ENCODE data around the gene MORN4.
"Not testable (repeated sequence)": the region's sequence is repeated elsewhere in the genome, so short reads cannot be mapped to it uniquely, and the experiment has no call there.

The MORN4 gene

DNA sequence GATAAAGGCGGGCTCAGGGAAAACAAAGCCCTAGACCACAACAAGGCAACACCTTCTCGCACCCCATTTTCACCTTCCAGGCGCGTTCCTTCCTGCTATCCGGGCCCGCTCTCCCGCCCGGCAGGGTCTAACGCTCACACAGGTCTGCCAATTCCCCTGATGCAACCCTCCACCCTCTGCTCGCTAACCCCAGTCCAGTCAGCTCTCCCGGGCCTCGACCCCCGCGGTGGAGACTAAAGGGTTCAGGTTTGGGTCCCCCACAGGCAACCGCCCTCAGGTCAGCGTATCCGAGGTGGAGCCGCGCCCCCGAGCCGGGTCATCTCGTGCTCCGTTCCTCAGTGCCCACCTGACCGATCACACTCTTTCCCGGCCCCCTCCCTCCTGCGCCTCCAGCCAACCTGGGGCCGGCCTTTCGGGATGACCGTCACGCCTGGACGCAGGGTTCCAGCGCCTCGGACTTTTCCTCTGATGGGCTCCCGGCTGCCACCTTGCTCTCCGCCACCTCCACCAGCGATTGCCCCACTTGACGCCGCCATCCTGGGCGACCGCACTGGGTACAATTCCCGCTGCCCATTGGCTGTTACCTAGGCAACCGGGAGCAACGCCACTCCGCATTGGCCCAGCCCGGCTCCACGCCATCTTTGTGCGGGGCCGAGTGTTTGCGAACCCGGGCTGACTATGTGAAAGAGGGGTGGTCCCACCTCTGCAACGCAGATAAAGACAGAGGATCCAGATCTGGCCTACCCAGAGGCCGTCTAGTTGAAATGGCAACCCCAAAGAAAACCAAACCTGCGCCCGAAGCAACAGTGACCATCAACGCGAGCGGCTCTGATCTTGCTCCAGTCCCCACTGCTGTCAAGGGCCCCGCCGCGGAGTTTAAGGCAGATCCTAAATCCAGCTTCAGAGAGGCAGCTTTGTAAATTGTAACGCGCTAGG is at the start of gene MORN4:
MORN4 (minus strand) TSS at position 552 of the 936 bp plus-strand sequence. CDS start 13,847 bp downstream, outside the sequence.
- DNase-seq, result peak; percentile 76

DNA sequence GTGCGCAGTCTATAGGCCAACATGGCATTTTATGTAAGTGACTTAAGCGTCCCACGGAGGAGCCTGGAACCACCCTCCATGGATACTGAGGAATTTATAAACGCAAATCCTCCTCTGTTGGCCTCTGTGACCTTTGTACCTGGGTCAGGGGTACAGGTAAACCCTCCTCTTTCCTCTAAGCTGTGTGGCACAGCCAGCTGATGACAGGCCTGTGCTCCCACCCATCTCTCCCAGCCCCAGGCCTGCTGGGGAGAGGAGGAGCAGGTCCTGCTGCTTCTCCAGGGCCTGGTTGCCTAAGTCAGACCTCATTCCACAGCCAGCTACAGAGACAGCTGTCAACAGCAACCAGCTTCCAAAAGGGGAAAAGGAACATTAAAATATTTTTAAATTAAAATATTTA is 48.7 kb upstream of the MORN4 start:
- DNase-seq, result no peak

DNA sequence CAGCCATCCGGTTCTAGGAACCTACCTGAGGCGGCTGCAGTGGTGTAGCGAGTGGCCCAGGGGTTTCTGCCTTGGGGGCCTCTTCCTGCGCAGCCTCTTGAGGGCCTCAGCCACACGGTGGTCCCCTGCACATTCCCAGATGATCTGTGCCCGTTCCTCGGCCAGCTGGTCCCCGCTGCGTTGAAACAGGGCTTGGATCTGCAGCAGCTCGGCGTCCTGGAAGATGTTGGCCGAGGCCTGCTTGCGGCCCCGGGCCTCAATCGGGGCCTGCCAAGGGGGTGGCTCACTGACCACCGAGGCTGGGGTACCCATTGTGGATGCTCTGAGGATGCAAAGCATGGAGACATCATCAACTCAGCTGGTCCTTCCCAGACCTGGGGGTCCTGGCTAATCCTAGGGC is 46.3 kb upstream of the MORN4 start:
- no peak for DNase-seq

DNA sequence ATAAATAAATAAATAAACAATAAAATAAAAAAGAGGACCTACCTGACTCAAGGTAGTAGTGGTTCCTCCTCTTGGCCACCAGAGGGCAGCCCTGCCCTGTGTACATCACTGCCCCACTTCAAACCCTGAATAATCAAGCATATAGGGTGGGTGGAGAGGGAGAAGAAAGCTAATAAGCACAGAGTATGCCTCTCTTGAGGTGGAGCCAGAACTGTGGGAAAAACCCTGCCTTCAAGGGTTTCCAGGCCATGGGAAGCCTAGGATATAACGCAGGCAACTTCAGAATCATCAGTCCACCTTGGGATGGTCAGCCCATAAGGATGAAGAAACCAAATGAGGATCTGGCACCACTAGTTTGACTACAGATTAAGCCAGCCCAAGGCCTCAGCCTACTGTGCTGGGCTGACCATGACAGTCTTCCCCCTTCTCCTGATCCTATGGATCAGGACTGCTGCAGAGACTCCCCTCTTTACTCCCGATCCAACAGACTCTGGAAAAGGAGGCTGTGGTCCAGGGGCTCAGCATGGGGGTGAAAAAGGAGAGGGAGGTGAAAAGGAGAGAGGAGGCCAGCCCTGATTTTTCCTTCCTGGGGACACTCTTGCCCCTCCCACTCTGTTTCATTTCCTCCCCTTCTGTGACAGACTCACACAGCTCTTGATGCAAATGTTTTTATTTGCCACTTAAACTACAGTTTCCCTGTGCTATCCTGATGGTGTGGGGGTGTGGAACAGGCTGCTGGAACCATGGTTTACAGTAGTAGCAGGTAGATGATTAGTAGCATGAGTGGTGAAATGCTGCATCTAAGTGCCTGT is 43.7 kb upstream of the MORN4 start:
- no peak for DNase-seq

DNA sequence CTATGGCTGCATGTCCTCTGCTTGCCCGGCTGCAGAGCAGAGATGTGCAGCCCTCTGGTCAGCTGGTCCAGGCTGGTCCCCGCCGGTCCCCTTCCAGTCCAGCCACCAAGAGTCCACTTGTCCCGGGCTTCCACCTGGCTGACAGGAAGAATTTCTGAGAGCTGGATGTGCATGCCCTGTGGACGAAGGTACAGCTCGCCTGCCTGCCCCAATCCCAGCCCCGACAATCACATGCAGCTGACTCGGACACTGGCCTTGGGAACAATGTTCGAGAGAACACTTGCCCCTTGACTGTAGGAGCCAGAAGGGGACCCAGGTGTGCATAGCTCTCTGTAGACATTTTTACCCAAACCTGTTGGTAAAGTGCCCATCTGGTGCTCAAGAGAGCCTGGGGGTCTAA is 41.9 kb upstream of the MORN4 start:
- DNase-seq, result no peak

DNA sequence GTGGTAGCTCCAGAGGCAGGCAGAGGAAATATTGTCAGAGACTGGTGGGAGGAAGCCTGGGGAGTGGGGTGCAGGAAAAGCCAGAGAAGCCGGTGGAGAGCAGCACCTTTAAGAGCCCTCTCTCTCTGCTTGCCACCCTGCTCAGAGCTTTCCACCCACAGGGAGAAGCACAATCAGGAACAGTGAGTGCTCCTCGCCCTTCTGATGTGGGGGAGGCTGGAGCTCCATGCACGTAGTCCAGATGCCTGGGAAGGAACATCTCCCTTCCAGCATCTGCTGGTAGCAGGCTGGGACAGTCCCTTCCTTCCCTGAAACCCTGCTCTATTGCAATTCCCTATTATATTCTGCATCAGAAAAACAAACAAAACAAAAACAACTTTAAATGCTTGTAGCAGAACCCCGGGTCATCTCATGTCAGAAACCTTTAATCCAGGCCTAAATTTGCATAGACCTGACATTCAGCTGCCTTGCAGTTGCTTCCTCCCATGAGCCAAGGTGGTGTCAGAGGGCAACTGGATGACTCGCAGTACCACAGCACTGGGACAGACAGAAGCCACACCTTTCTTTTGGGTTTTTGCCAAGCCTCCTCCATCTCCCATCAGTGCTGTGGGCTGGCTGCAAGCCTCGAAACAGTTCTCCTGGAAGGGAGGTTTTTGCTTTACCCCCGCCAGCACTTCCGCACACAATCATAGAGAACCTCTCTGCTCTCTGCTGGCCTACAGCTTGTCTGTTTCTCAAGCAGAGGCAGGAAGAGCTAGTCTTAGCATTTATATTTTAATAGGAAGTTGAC is 40.6 kb upstream of the MORN4 start:
- no peak for DNase-seq

DNA sequence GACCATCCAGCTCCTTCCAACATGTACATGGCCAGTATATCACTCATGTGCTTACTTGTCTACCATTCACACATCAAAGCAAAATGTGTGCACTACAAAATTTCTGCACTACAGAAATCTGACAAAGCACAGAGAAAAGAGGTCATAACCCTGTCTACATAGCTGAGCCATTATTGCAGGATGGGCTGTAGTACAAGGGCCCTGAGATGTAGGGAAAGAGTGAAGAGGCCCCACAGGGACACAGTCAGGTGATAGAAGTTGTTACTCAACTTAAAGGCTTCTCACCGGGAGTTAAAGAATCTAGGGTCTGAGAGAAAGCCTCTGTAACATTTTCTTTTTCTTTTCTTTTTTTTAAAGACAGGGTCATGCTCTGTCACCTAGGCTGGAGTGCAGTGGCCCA is 36.3 kb upstream of the MORN4 start:
- no peak for DNase-seq

DNA sequence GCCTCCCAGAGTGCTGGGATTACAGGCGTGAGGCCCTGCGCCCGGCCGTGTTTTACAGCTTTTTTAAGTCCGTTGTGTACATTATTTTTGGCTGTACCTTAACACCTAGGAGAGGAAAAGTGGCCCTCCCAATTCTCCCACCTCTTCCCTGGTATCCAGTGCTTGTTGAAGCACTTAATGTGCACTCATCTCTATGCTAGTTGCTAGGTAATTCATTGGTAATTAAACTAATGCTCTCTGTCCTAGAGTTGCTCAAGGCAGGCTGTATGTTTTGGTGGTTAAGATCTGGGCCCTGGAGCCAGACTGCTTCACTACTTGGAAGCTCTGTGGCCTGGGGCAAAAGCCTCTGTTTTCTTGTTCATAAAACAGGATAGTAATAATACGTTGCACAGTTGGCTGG is 34.2 kb upstream of the MORN4 start:
- DNase-seq, result no peak

DNA sequence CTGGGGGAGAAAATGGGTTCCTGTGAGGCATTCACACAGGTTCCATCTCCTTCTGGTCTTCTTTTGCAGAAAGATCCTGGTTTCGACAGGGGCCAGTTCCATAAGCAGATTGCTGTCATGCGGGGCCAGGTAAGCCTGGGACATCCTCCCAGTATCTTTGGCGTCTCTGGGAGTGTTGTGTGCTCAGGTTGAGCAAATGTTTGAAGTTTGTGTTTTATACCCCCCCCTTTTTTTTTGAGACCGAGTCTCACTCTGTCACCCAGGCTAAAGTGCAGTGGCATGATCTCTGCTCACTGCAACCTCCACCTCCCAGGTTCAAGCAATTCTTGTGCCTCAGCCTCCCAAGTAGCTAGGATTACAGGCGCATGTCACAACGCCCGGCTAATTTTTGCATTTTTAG is 33.7 kb upstream of the MORN4 start:
- no peak for DNase-seq

DNA sequence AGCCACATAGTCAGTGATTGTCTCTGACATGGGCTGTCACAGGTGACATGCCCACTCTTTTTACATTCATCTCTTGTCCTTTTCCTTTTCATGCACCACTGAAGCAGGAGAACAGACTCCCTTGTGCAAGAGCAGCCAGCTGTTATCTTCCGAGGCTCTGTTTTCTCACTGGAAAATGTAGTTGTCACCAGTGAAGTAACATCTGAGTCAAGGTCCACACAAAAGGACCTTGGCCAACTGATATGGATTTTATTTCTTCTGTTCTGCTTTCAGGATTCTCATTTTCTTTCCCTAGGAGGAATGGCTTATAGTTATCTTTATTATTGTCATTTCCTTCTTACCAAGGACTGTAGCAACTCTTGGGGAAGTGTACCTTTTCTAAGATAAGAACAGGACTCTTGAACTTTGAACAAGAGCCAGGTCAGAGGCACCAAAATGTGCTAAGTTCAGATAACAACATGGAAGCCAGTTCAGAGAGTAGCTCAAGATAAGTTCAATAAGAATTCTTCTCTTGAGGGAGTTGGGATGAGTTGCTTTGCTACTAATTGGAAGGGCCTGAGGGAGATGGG is 31.1 kb upstream of the MORN4 start:
- DNase-seq, result no peak

DNA sequence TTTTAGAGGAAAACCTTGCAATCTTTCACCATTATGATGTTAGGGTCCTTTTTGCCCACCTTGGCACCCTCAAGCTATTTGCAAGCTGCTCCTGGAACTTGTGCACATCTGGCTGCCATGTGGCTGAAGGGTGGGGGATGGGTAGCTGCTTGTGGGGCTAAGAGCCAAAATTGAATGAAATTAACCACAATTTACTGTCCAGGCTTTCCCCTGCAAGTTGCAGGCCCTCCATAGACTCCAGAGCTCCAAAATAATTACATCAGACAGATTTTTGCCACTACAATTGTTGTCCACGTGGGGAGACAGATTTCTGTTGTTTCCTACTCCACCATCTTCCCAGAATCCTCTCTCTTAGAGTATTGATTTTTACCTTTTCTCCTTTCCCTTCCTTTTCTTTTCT is 26.3 kb upstream of the MORN4 start:
- no peak for DNase-seq

DNA sequence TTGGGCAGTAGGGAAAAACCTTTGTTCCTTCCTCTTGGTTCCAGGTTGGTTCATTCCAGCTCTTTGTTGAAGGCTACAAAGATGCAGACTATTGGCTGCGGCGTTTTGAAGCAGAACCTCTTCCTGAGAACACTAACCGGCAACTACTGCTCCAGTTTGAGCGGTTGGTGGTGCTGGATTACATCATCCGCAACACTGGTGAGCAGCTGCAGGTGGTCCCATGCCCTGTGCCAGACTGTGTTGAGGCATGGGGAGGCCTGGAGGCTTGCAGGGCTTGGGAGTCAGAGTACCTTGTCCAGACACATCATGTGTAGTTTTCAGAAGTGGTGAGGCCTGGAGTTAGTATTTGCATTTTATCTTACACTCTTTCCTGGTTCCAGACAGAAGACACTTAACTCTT is 23.5 kb upstream of the MORN4 start:
- no peak for DNase-seq

DNA sequence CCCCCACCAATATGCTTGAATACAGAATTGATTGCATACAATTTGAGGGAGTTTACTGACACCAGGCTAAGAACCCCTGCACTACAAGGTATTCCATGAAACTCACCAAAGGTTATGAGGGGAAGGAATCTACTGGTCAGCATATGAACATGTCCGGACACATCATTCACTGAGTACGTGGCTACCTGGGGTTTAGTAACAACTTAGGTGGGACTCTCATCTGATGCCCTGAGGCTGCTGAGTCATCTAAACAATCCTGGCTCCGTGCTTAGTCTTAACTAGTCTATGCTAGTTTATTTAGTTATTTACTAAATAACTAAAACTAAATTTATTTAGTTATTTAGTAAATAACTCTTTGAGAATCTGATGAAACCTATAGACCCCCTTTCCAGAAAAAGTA is 18.5 kb upstream of the MORN4 start:
- no peak for DNase-seq

DNA sequence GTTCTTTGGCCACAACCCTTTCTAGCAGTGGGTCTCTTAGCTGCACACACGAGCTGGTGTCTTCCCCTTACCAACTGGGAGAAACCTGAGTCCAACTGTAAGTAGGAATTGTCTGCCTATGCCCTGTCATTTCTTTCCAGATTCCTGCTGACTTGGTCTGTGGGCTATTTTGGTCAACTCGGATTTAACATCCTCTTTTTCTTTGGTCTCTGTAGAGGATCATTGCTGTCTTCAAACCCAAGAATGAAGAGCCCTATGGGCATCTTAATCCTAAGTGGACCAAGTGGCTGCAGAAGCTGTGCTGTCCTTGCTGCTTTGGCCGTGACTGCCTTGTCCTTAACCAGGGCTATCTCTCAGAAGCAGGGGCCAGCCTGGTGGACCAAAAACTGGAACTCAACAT is 17.4 kb upstream of the MORN4 start:
- no peak for DNase-seq

DNA sequence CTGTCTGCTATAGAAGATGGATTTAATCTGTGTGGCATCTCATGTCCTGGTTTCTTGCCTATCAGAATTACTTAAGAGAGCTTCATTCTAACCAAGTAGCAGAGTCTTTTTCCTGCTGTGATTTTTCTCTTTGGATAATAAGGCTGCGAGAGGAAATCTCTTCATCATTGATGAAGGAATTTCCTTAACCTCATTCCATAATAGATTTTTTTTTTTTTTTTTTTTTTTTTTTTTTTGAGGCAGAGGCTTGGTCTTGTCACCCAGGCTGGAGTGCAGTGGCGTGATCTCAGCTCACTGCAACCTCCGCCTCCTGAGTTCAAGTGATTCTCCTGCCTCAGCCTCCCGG is 16.1 kb upstream of the MORN4 start:
- not testable (repeated sequence) for DNase-seq

DNA sequence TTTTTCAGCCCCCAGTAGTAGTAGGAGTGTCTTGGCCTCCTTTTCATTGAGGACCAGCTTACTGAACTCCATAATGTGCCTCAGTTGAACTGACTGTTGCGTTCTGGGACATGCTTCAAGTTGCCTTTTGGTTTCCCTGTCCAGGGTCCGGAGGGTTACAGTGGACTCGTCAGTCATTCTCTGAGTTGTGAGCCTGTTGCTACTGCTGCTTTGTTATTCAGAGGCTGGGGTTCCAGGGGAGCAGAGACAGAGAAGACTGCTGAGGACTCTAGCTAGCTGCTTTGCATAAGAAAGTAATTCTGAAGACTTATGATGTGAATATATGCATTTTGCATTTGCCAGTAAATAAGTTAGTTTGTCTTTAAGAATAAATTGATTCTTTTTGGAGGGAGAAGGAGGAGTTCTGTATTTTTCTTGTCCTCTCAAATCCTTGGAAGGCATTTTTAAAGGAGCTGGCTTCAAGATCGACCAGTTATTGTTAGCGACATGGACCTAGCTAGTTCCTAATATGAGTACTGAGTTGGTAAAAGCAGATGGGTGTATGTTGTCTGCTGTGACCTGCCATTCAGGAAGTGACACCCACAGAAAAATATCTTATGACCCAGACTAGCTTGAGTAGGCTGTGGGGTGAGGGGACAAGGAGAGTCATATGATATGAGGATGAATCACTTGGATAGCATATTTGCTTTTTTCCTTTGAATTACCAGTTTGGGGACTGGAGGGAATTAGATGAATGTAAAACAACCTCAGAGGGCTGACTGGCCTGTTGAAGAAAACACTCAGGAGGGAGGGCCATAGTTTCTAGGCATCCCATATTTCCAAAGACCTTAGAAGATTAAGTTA is 15.5 kb upstream of the MORN4 start:
- DNase-seq, result no peak

DNA sequence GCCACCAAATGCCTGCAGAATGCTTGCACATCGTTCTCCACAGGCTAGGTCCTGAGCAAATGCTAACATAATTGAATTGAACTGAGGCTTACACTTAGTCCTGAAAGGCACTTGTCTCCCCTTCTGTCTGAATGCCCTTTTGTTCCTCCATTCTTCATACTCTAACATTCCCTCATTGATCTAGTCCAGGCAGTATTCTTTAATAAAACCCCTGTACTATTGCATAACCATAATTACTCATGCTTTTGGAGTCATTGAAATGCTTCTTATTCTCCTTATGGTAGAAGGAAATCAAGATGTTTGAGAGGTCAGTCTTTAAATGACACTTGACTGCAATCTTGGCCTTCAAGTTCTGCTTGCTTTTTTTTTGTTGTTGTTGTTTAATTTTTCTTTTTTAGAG is 14.3 kb upstream of the MORN4 start:
- no peak for DNase-seq

DNA sequence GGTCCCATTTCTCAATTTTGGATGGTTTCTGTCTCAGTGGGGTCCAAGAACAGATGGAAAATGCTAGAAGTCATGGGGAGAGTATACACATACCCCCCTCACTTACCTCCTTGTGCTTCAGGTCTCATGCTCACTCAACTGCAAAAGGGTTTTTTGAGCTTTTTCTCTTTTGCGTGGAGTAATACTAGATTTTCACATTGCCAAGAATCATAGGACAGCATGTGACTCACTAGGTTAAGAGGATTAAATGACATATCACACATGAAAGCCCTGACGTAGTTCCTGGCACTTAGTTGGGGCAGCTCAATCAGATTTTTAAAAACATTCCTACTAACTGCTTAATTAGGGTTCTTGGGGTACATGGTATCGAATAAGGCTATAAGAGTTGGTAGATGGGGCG is 11.6 kb upstream of the MORN4 start:
- no peak for DNase-seq

DNA sequence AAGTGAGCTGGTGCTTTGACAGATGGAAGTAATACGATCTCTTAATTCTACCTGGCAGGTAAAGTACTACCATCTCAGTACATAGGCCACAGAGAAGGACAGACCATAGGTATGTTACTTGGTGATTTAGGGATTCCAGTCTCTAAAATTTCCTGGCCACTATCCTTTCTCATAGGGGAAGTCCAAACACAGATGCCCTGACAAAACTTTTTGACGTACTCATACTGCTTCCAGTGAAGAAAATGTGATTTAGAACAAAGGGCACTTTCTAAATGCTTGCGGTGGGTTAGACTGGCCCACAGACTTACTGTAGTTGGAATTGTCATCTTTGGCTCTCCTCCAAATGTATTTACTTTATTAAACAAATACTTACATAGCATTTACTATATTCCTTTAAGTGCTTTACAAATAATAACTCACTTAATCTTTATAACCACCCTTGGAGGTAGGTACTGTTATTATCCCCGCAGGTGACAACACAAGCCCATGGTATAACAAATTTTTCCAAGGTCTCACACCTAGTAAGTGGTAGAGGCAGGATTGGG is 10.2 kb upstream of the MORN4 start:
- DNase-seq, result no peak

DNA sequence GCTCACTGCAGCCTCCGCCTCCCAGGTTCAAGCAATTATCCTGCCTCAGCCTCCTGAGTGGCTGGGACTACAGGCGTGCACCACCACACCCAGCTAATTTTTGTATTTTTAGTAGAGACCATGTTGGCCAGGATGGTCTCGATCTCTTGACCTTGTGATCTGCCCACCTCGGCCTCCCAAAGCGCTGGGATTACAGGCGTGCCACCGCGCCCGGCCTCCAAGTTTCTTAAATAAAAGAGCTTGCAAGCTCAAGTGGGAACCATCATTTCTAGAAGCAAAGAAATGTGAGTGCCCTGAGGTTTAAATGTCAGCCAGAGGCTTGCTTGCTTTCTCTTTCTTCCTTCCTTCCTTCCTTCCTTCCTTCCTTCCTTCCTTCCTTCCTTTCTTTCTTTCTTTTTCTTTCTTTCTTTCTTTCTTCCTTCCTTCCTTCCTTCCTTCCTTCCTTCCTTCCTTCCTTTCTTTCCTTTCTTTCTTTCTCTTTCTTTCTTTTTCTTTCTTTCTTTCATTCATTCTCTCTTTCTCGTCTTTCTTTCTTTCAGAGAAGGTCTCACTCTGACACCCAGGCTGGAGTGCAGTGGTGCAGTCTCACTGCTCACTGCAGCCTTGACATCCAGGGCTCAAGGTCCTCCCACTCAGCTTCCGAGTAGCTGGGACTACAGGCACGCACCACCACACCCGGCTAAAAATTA is 9.3 kb upstream of the MORN4 start:
- DNase-seq, result not testable (repeated sequence)
